Neural cell (in vitro differentiated cells): Measurements from ENCODE around the gene UBAP1.

Experiments
- CTCF ChIP-seq: fragments of 450-650 bp; IDR thresholded peaks from 2 replicates; pipeline ENCODE4 v1.5.1; 2014; ENCODE audit warnings: antibody characterized with exemption, mild to moderate bottlenecking, moderate library complexity; ENCODE audit not compliant: poor library complexity, severe bottlenecking
- EP300 ChIP-seq: fragments of 450-650 bp; conservative IDR thresholded peaks from 2 replicates; pipeline ENCODE4 v1.6.1; 2014; ENCODE audit warnings: antibody characterized with exemption, mild to moderate bottlenecking, moderate library complexity; ENCODE audit not compliant: poor library complexity, severe bottlenecking
- EZH2 ChIP-seq: fragments of 200-600, 300-800 bp; shearing (Covaris generic), sonication (generic); IDR thresholded peaks from 2 replicates; pipeline ENCODE4 v1.6.1; 2014; ENCODE audit warnings: antibody characterized with exemption, low read length, borderline replicate concordance, mild to moderate bottlenecking; ENCODE audit not compliant: insufficient read depth, poor library complexity, severe bottlenecking
- MXI1 ChIP-seq: fragments of 450-650 bp; conservative IDR thresholded peaks from 2 replicates; pipeline ENCODE4 v1.6.1; 2014; ENCODE audit warnings: antibody characterized with exemption, mild to moderate bottlenecking; ENCODE audit not compliant: poor library complexity, severe bottlenecking
- POLR2AphosphoS5 ChIP-seq: IDR thresholded peaks from 2 replicates; pipeline ENCODE4 v1.6.1; 2012
- RAD21 ChIP-seq: fragments of 450-650 bp; conservative IDR thresholded peaks from 2 replicates; pipeline ENCODE4 v1.6.1; 2014; ENCODE audit warnings: antibody characterized with exemption, mild to moderate bottlenecking, moderate library complexity

- no peak for TF ChIP-seq CTCF
- no peak for TF ChIP-seq POLR2AphosphoS5
- no peak for TF ChIP-seq EP300
- TF ChIP-seq EZH2 = no peak
- no peak for TF ChIP-seq MXI1
- no peak for TF ChIP-seq RAD21
Observed at GRCh38 chr9:34169125-34169524, 9.7 kb upstream of the UBAP1 start.
